Activated CD4-positive, alpha-beta T cell treated with anti-CD3 and anti-CD28 coated beads, Interleukin-2, amount 10 ng/mL, durations not matched to agents 7 days and 5 days (primary cell): ENCODE data around the gene ZNF106. TPM values are rescaled to one million over a fixed set of nuclear protein-coding genes. Genes with fewer than 3 reads are reported as not detected.

Experiments used
- CTCF ChIA-PET: fragments of 350-600 bp; sonication (Branson Sonifier 250); formaldehyde crosslinking; loops from one replicate; lab custom pipeline; 2021; ENCODE audit warnings: antibody characterized with exemption; lab: Charles Lee
- POLR2A ChIA-PET: fragments of 350-600 bp; sonication (Branson Sonifier 250); formaldehyde crosslinking; loops from one replicate; lab custom pipeline; 2021; ENCODE audit warnings: antibody characterized with exemption; lab: Charles Lee
- DNase-seq: peaks from one replicate; pipeline ENCODE4 v3.0.0-alpha.2; 2020
- H3K27ac Mint-ChIP-seq: one replicate; pipeline ENCODE4 v1.8.0; 2021; ENCODE audit warnings: mild to moderate bottlenecking, moderate library complexity, mixed read lengths
- H3K27me3 Mint-ChIP-seq: one replicate; pipeline ENCODE4 v1.8.0; 2021; ENCODE audit warnings: mixed read lengths
- H3K36me3 Mint-ChIP-seq: one replicate; pipeline ENCODE4 v1.8.0; 2021; ENCODE audit warnings: low read depth, mixed read lengths
- H3K4me1 Mint-ChIP-seq: one replicate; pipeline ENCODE4 v1.8.0; 2021; ENCODE audit warnings: mixed read lengths
- H3K4me3 Mint-ChIP-seq: one replicate; pipeline ENCODE4 v1.8.0; 2021; ENCODE audit warnings: mild to moderate bottlenecking, moderate library complexity, mixed read lengths
- H3K9me3 Mint-ChIP-seq: one replicate; pipeline ENCODE4 v1.8.0; 2021; ENCODE audit warnings: mixed read lengths
- total RNA-seq, 2 experiments: library from RNA; stranded (reverse); gene quantifications; one replicate each; pipeline ENCODE4 v1.2.3, GENCODE V29; 2021

ZNF106 gene
- total RNA-seq, 2 experiments from 2014 or later: 45.8 to 56.0 TPM

GRCh38 chr15:42465520-42466259 lies 25.3 kb downstream of the ZNF106 start:
- Mint-ChIP-seq H3K4me1 (peaks cover 2% of the 10 kb centered on the region), H3K27me3 (no peaks in the 10 kb centered on the region), H3K9me3 (no peaks in the 10 kb centered on the region), H3K27ac (no peak overlapping the region), H3K36me3 (peaks cover 9% of the 10 kb centered on the region), H3K4me3 (no peak overlapping the region)
- POLR2A ChIA-PET: no interaction called here
- CTCF ChIA-PET: no interaction called here
- DNase-seq: no peak

DNA sequence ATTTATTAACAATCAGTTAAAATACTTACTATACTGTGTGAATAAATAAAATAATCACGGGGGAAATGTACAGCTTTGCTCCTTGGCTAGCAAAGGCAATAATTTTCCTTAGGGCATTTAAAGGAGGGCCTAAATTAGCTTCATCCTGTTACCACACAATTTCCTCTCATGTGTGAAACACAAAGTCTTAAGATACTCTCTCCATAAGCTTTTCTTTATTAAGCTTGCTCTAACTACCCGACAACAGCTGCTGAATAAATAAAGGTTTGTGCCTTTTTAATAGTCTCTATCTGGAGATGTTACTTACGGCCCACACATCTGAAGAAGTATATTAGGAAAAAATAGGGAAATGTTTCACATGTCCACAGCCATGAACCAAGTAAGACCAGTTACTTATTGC lies 29.7 kb downstream of the ZNF106 start:
- Mint-ChIP-seq H3K27me3 (no peaks in the 10 kb centered on the region), H3K36me3 (peaks cover 3% of the 10 kb centered on the region), H3K9me3 (no peaks in the 10 kb centered on the region), H3K27ac (no peak overlapping the region), H3K4me1 (peaks cover 2% of the 10 kb centered on the region), H3K4me3 (no peak overlapping the region)
- POLR2A ChIA-PET: no interaction called here
- no peak for DNase-seq
- CTCF ChIA-PET: interaction anchor here (0.8 kb wide), 1 partner anchor 10 kb away, joined by 3 read pairs; no protein-coding TSS in a partner anchor

GRCh38 chr15:42457445-42458442 lies 33.2 kb downstream of the ZNF106 start:
- no peaks in the 10 kb centered on the region for H3K27me3 Mint-ChIP-seq
- peaks cover 2% of the 10 kb centered on the region for H3K4me1 Mint-ChIP-seq
- POLR2A ChIA-PET: interaction anchor here (0.6 kb wide), 1 partner anchor 100 kb away, joined by 5 read pairs; no protein-coding TSS in a partner anchor
- H3K9me3 Mint-ChIP-seq: no peaks in the 10 kb centered on the region
- DNase-seq: no peak
- CTCF ChIA-PET: interaction anchor here (0.5 to 0.7 kb wide), 2 partner anchors 196 to 275 kb away, joined by 3 read pairs; no protein-coding TSS in a partner anchor
- no peak overlapping the region for H3K27ac Mint-ChIP-seq
- no peak overlapping the region for H3K4me3 Mint-ChIP-seq
- peaks cover 2% of the 10 kb centered on the region for H3K36me3 Mint-ChIP-seq

DNA sequence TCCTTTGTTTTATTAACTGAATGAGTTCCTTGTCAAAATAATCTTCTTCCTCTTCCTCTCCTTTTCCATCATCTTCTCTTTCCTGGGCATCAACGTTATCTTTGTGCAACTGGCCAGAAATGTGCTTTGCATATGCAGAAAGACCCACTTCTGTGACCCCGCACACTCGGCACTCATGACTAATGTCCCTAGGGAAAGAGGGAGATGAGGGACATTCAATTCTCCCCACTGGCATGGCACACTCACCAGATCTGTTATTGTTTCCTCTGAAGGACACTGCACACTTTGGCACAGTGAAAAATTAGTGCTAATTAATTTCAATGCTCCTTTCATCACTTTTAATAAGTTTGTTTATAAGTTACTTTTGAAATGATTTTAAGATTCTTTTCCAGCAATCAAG lies 34.0 kb downstream of the ZNF106 start:
- Mint-ChIP-seq H3K27me3 (no peaks in the 10 kb centered on the region), H3K27ac (no peak overlapping the region), H3K4me3 (no peak overlapping the region), H3K9me3 (no peaks in the 10 kb centered on the region), H3K4me1 (peaks cover 2% of the 10 kb centered on the region), H3K36me3 (peaks cover 2% of the 10 kb centered on the region)
- DNase-seq: no peak
- ChIA-PET CTCF (interaction anchor here (0.6 to 0.7 kb wide), 2 partner anchors 17 to 59 kb away, joined by 3 read pairs; no protein-coding TSS in a partner anchor), POLR2A (no interaction called here)

DNA sequence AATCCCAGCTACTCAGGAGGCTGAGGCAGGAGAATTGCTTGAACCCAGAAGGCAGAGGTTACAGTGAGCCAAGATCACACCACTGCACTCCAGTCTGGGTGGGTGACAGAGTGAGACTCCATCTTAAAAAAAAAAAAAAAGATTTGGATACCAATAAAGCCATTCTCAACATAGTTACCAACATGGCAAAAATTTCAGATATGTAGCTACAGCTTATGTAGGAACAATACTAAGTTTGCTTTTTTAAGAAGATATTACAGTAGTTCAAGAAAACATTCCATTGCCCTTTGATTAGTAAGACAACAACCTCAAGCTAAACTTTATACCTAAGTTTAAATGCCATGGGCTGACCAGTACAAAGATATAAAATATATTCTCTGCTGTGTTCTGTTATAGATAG lies 34.4 kb downstream of the ZNF106 start:
- ChIA-PET CTCF (interaction anchor here (0.6 to 0.7 kb wide), 3 partner anchors 17 to 435 kb away, joined by 3 to 4 read pairs (median 3); no protein-coding TSS in a partner anchor), POLR2A (no interaction called here)
- H3K27ac Mint-ChIP-seq: no peak overlapping the region
- H3K4me3 Mint-ChIP-seq: no peak overlapping the region
- no peak for DNase-seq
- H3K4me1 Mint-ChIP-seq: peaks cover 2% of the 10 kb centered on the region
- peaks cover 5% of the 10 kb centered on the region for H3K36me3 Mint-ChIP-seq
- no peaks in the 10 kb centered on the region for H3K9me3 Mint-ChIP-seq
- H3K27me3 Mint-ChIP-seq: no peaks in the 10 kb centered on the region

DNA sequence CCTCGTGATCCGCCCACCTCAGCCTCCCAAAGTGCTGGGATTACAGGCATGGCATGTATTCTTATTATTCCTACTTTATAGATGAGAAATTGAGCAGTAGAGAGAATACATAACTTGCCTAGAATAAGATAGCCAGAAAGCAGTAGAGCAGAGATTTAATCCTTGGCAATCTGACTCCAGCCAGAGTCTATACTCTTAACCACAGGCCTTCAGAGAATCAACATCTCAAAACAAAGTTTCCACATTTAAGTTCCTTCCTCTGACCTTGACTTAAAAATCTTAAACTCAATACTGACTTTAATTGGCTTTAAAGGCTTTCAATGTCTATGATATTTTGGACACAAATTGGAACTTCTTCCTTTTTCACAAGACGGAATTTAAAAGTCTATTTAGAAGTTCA lies 37.1 kb downstream of the ZNF106 start:
- DNase-seq: no peak
- no peak overlapping the region for H3K4me3 Mint-ChIP-seq
- ChIA-PET CTCF (interaction anchor here (0.7 kb wide), 1 partner anchor 199 kb away, joined by 4 read pairs; no protein-coding TSS in a partner anchor), POLR2A (no interaction called here)
- H3K9me3 Mint-ChIP-seq: no peaks in the 10 kb centered on the region
- peaks cover 19% of the 10 kb centered on the region for H3K36me3 Mint-ChIP-seq
- H3K27ac Mint-ChIP-seq: no peak overlapping the region
- no peaks in the 10 kb centered on the region for H3K4me1 Mint-ChIP-seq
- no peaks in the 10 kb centered on the region for H3K27me3 Mint-ChIP-seq

- H3K27me3 Mint-ChIP-seq: no peaks in the 10 kb centered on the region
- H3K9me3 Mint-ChIP-seq: no peaks in the 10 kb centered on the region
- ChIA-PET POLR2A (no interaction called here), CTCF (no interaction called here)
- no peaks in the 10 kb centered on the region for H3K4me1 Mint-ChIP-seq
- DNase-seq: no peak
- H3K27ac Mint-ChIP-seq: no peak overlapping the region
- H3K4me3 Mint-ChIP-seq: no peak overlapping the region
- H3K36me3 Mint-ChIP-seq: peaks cover 26% of the 10 kb centered on the region
These were observed 40.5 kb downstream of the ZNF106 start for GRCh38 chr15:42450425-42450790.

GRCh38 chr15:42449770-42450424 lies 41.0 kb downstream of the ZNF106 start:
- no peaks in the 10 kb centered on the region for H3K4me1 Mint-ChIP-seq
- H3K27me3 Mint-ChIP-seq: no peaks in the 10 kb centered on the region
- H3K27ac Mint-ChIP-seq: no peak overlapping the region
- H3K36me3 Mint-ChIP-seq: peaks cover 30% of the 10 kb centered on the region
- ChIA-PET POLR2A (no interaction called here), CTCF (interaction anchor here (1.0 kb wide), 1 partner anchor 10 kb away, joined by 3 read pairs; no protein-coding TSS in a partner anchor)
- no peaks in the 10 kb centered on the region for H3K9me3 Mint-ChIP-seq
- no peak for DNase-seq
- no peak overlapping the region for H3K4me3 Mint-ChIP-seq

- POLR2A ChIA-PET: no interaction called here
- Mint-ChIP-seq H3K9me3 (no peaks in the 10 kb centered on the region), H3K27ac (no peak overlapping the region), H3K27me3 (no peaks in the 10 kb centered on the region), H3K4me3 (no peak overlapping the region), H3K36me3 (peaks cover 30% of the 10 kb centered on the region), H3K4me1 (no peaks in the 10 kb centered on the region)
- DNase-seq: no peak
- CTCF ChIA-PET: no interaction called here
These were observed 42.7 kb downstream of the ZNF106 start for GRCh38 chr15:42448281-42448680.

GRCh38 chr15:42447599-42447998 lies 43.3 kb downstream of the ZNF106 start:
- Mint-ChIP-seq H3K27ac (no peak overlapping the region), H3K27me3 (no peaks in the 10 kb centered on the region), H3K36me3 (peaks cover 30% of the 10 kb centered on the region), H3K9me3 (no peaks in the 10 kb centered on the region), H3K4me3 (no peak overlapping the region), H3K4me1 (no peaks in the 10 kb centered on the region)
- POLR2A ChIA-PET: no interaction called here
- CTCF ChIA-PET: no interaction called here
- no peak for DNase-seq

- Mint-ChIP-seq H3K27me3 (no peaks in the 10 kb centered on the region), H3K4me3 (no peak overlapping the region), H3K9me3 (no peaks in the 10 kb centered on the region), H3K36me3 (peaks cover 22% of the 10 kb centered on the region), H3K4me1 (no peaks in the 10 kb centered on the region), H3K27ac (no peak overlapping the region)
- ChIA-PET POLR2A (no interaction called here), CTCF (interaction anchor here (1.1 kb wide), 1 partner anchor 9 kb away, joined by 3 read pairs; no protein-coding TSS in a partner anchor)
- no peak for DNase-seq
These were observed 45.4 kb downstream of the ZNF106 start for GRCh38 chr15:42445551-42445950.

- H3K4me3 Mint-ChIP-seq: no peak overlapping the region
These were observed 46.4 kb downstream of the ZNF106 start for GRCh38 chr15:42444415-42445063.

More at GRCh38 chr15:42444415-42445063, 46.4 kb downstream of the ZNF106 start:
- Mint-ChIP-seq H3K27ac (no peak overlapping the region), H3K4me1 (no peaks in the 10 kb centered on the region), H3K36me3 (peaks cover 21% of the 10 kb centered on the region), H3K9me3 (no peaks in the 10 kb centered on the region), H3K27me3 (no peaks in the 10 kb centered on the region)
- DNase-seq: no peak
- ChIA-PET CTCF (interaction anchor here (1.1 kb wide), 1 partner anchor 8 kb away, joined by 3 read pairs; no protein-coding TSS in a partner anchor), POLR2A (no interaction called here)
